DMS 273 (cell line): ENCODE results near the gene RNASE12.

Experiments
- DNase-seq: peaks from one replicate; lab custom pipeline; 2025; ENCODE audit not compliant: unreplicated experiment; lab: John Stamatoyannopoulos, UW

The RNASE12 gene

GRCh38 chr14:20546877-20547276, 44.3 kb downstream of the RNASE12 start:
- no peak for DNase-seq
